H9 (cell line): ENCODE measurements around the gene ERI3. TPM values are rescaled to one million over a fixed set of nuclear protein-coding genes. Genes with fewer than 3 reads are reported as not detected.

Experiments
- DNase-seq: peaks from one replicate; pipeline ENCODE4 v3.0.0-alpha.2; 2017
- H2AFZ ChIP-seq: one replicate; pipeline ENCODE4 v1.6.1; 2013; ENCODE audit warnings: mild to moderate bottlenecking, low read length, control low read depth, moderate library complexity
- H2AK5ac ChIP-seq: 2 replicates; pipeline ENCODE4 v1.6.1; 2013; ENCODE audit warnings: low read length, control low read depth, mixed read lengths; ENCODE audit not compliant: insufficient read length
- H2BK120ac ChIP-seq: one replicate; pipeline ENCODE4 v1.6.1; 2013; ENCODE audit warnings: low read depth, mild to moderate bottlenecking, low read length, control low read depth, inconsistent platforms; ENCODE audit not compliant: poor library complexity, severe bottlenecking
- H2BK12ac ChIP-seq: 2 replicates; pipeline ENCODE4 v1.6.1; 2013; ENCODE audit warnings: low read length, control low read depth, mixed read lengths, low read depth; ENCODE audit not compliant: insufficient read length
- H2BK15ac ChIP-seq: 2 replicates; pipeline ENCODE4 v1.6.1; 2013; ENCODE audit warnings: low read depth, low read length, control low read depth
- H2BK20ac ChIP-seq: one replicate; pipeline ENCODE4 v1.6.1; 2013; ENCODE audit warnings: low read depth, mild to moderate bottlenecking, low read length, control low read depth, inconsistent platforms; ENCODE audit not compliant: poor library complexity, severe bottlenecking
- H2BK5ac ChIP-seq: 2 replicates; pipeline ENCODE4 v1.6.1; 2013; ENCODE audit warnings: low read length, control low read depth, mixed read lengths; ENCODE audit not compliant: insufficient read length
- H3K14ac ChIP-seq: 2 replicates; pipeline ENCODE4 v1.6.1; 2013; ENCODE audit warnings: low read length, control low read depth; ENCODE audit not compliant: insufficient read depth
- H3K18ac ChIP-seq: 2 replicates; pipeline ENCODE4 v1.6.1; 2013; ENCODE audit warnings: low read depth, mild to moderate bottlenecking, mixed read lengths, low read length, control low read depth; ENCODE audit not compliant: insufficient read length
- H3K23ac ChIP-seq: 2 replicates; pipeline ENCODE4 v1.6.1; 2013; ENCODE audit warnings: low read length, control low read depth, mixed read lengths, low read depth; ENCODE audit not compliant: insufficient read length
- H3K23me2 ChIP-seq: 2 replicates; pipeline ENCODE4 v1.6.1; 2013; ENCODE audit warnings: low read depth, mild to moderate bottlenecking, mixed read lengths, low read length, control low read depth; ENCODE audit not compliant: insufficient read length, poor library complexity, severe bottlenecking
- H3K27ac ChIP-seq: 2 replicates; pipeline ENCODE4 v1.5.1; 2013; ENCODE audit warnings: low read length, control low read depth, mixed read lengths, low read depth; ENCODE audit not compliant: insufficient read length
- H3K27me3 ChIP-seq: 2 replicates; pipeline ENCODE4 v1.6.1; 2013; ENCODE audit warnings: low read length, control low read depth, inconsistent platforms; ENCODE audit not compliant: insufficient read depth
- H3K4ac ChIP-seq: 2 replicates; pipeline ENCODE4 v1.6.1; 2013; ENCODE audit warnings: low read depth, mild to moderate bottlenecking, control low read depth, inconsistent platforms, low read length, moderate library complexity
- H3K4me1 ChIP-seq: 2 replicates; pipeline ENCODE4 v1.6.1; 2013; ENCODE audit warnings: low read length, control low read depth, inconsistent platforms; ENCODE audit not compliant: insufficient read depth
- H3K4me2 ChIP-seq: 2 replicates; pipeline ENCODE4 v1.6.1; 2013; ENCODE audit warnings: low read length, control low read depth, mixed read lengths; ENCODE audit not compliant: insufficient read length, insufficient read depth
- H3K56ac ChIP-seq: 2 replicates; pipeline ENCODE4 v1.6.1; 2013; ENCODE audit warnings: low read depth, mild to moderate bottlenecking, mixed read lengths, low read length, control low read depth; ENCODE audit not compliant: insufficient read length
- H3K79me1 ChIP-seq: 2 replicates; pipeline ENCODE4 v1.6.1; 2013; ENCODE audit warnings: low read depth, mild to moderate bottlenecking, moderate library complexity, low read length, control low read depth, inconsistent platforms; ENCODE audit not compliant: insufficient read depth, poor library complexity, severe bottlenecking
- H3K79me2 ChIP-seq: 2 replicates; pipeline ENCODE4 v1.6.1; 2013; ENCODE audit warnings: low read length, control low read depth, inconsistent platforms; ENCODE audit not compliant: insufficient read depth
- H3K9ac ChIP-seq: 2 replicates; pipeline ENCODE4 v1.6.1; 2013; ENCODE audit warnings: low read length, control low read depth, mixed read lengths; ENCODE audit not compliant: insufficient read length; ENCODE audit errors: extremely low read depth
- H3K9me3 ChIP-seq: one replicate; pipeline ENCODE4 v1.6.1; 2013; ENCODE audit warnings: low read depth, low read length, inconsistent platforms; ENCODE audit not compliant: control insufficient read depth
- H3T11ph ChIP-seq: one replicate; pipeline ENCODE4 v1.6.1; 2013; ENCODE audit warnings: mild to moderate bottlenecking, low read length, control low read depth, inconsistent platforms
- H4K20me1 ChIP-seq: one replicate; pipeline ENCODE4 v1.6.1; 2013; ENCODE audit not compliant: control insufficient read depth, insufficient read length, insufficient read depth
- H4K5ac ChIP-seq: 2 replicates; pipeline ENCODE4 v1.6.1; 2013; ENCODE audit warnings: low read depth, mild to moderate bottlenecking, mixed read lengths, low read length, control low read depth; ENCODE audit not compliant: insufficient read length
- H4K8ac ChIP-seq: replicated peaks from 2 replicates; pipeline ENCODE4 v1.6.1; 2013; ENCODE audit warnings: low read length, control low read depth, mixed read lengths, low read depth; ENCODE audit not compliant: insufficient read length
- H4K91ac ChIP-seq: 2 replicates; pipeline ENCODE4 v1.6.1; 2013; ENCODE audit warnings: low read depth, mild to moderate bottlenecking, moderate library complexity, mixed read lengths, low read length, control low read depth; ENCODE audit not compliant: insufficient read length
- H3K27ac Mint-ChIP-seq, 3 experiments: 2 replicates in 2 of 3; 3 replicates in 1 of 3; pipeline ENCODE4 v1.8.0; 2020 to 2021; ENCODE audit warnings: mixed read lengths in 3 of 3, mild to moderate bottlenecking in 1 of 3, moderate library complexity in 1 of 3
- H3K27me3 Mint-ChIP-seq: 2 replicates; pipeline ENCODE4 v1.8.0; 2021; ENCODE audit warnings: low read depth, mild to moderate bottlenecking, moderate library complexity, mixed read lengths
- H3K36me3 Mint-ChIP-seq, 3 experiments: 2 replicates in 2 of 3; 3 replicates in 1 of 3; pipeline ENCODE4 v1.8.0; 2020 to 2021; ENCODE audit warnings: low read depth in 3 of 3, mixed read lengths in 3 of 3; ENCODE audit not compliant: insufficient read depth in 1 of 3
- H3K4me1 Mint-ChIP-seq, 2 experiments: 2 replicates each; pipeline ENCODE4 v1.8.0; 2020; ENCODE audit warnings: mixed read lengths in 2 of 2
- H3K4me3 Mint-ChIP-seq, 2 experiments: 2 replicates in 1 of 2; 3 replicates in 1 of 2; pipeline ENCODE4 v1.8.0; 2020 to 2021; ENCODE audit warnings: mild to moderate bottlenecking in 2 of 2, mixed read lengths in 2 of 2, moderate library complexity in 1 of 2
- H3K9me3 Mint-ChIP-seq, 2 experiments: 2 replicates in 1 of 2; 3 replicates in 1 of 2; pipeline ENCODE4 v1.8.0; 2020; ENCODE audit warnings: mild to moderate bottlenecking in 2 of 2, mixed read lengths in 2 of 2, moderate library complexity in 1 of 2
- CTCF ChIP-seq: fragments of 200-600 bp; sonication (generic); conservative IDR thresholded peaks from 3 replicates; pipeline ENCODE4 v1.8.0; 2021; ENCODE audit warnings: antibody characterized with exemption, mild to moderate bottlenecking
- WGBS: extraction: QIAGEN DNeasy Blood & Tissue Kit; methylation state at CpG from one replicate; pipeline ENCODE4 v1.1.7; 2013; ENCODE audit warnings: missing lambda C conversion rate, low lambda C conversion rate, mixed read lengths; ENCODE audit not compliant: insufficient read length; ENCODE audit errors: extremely low coverage; 5-methylcytosine and 5-hydroxymethylcytosine counted together
- total RNA-seq: library from RNA; stranded (reverse); gene quantifications from 2 replicates; pipeline ENCODE4 v1.2.1, GENCODE V29; 2021

The ERI3 gene
- total RNA-seq, 1 experiment from 2014 or later = 61.6 TPM

- peaks cover 0 to 4% (median 0%) of the 10 kb centered on the region in 3 experiments; a peak in 1 of 7 replicates for H3K36me3 Mint-ChIP-seq
- no peaks in the 10 kb centered on the region for H3K9me3 Mint-ChIP-seq
- no peak overlapping the region for H3K14ac ChIP-seq
- no peaks in the 10 kb centered on the region for H3K27me3 Mint-ChIP-seq
- peaks cover 36 to 47% of the 10 kb centered on the region in 2 experiments for H3K4me1 Mint-ChIP-seq
- no peak overlapping the region for H3K23ac ChIP-seq
- WGBS = no CpG with 5 or more reads among the region's 2 CpGs
- no peak overlapping the region for H2BK20ac ChIP-seq
- no peaks in the 10 kb centered on the region for H3K79me1 ChIP-seq
- no peak overlapping the region for H2BK15ac ChIP-seq
- H4K8ac ChIP-seq = no peak overlapping the region
- H3K4me2 ChIP-seq = no peak overlapping the region
- H3K27ac ChIP-seq = no peak overlapping the region
- H3K4ac ChIP-seq = no peak overlapping the region
- H3K18ac ChIP-seq = no peak overlapping the region
- no peak overlapping the region for H2BK5ac ChIP-seq
- no peak overlapping the region for H3K9ac ChIP-seq
- H4K20me1 ChIP-seq = no peaks in the 10 kb centered on the region
- TF ChIP-seq CTCF = no peak
- peaks cover 3% of the 10 kb centered on the region; the same call in 1 of the 2 replicates for H3K4me1 ChIP-seq
- peaks cover 2% of the 10 kb centered on the region; the same call in 1 of the 2 replicates for H3K79me2 ChIP-seq
- no peak overlapping the region for H3T11ph ChIP-seq
- H2BK12ac ChIP-seq = no peak overlapping the region
- H3K23me2 ChIP-seq = no peaks in the 10 kb centered on the region
- H2AFZ ChIP-seq = no peak overlapping the region
- no peak overlapping the region for H4K5ac ChIP-seq
- H3K4me3 Mint-ChIP-seq = no peak overlapping the region
- H3K27ac Mint-ChIP-seq = peak overlapping the region in 1 of 3 experiments; percentile 58; a peak in 3 of 7 replicates
- H3K27me3 ChIP-seq = no peaks in the 10 kb centered on the region
- H4K91ac ChIP-seq = no peak overlapping the region
- H3K9me3 ChIP-seq = no peaks in the 10 kb centered on the region
- DNase-seq = no peak
- H2BK120ac ChIP-seq = no peak overlapping the region
- H2AK5ac ChIP-seq = no peak overlapping the region
- no peak overlapping the region for H3K56ac ChIP-seq
Observed at GRCh38 chr1:44346184-44346583, 8.9 kb downstream of the ERI3 start.
